ENCODE data around the gene TNNC1. TPM values are rescaled to one million over a fixed set of nuclear protein-coding genes. Genes with fewer than 3 reads are reported as not detected.

TNNC1 gene
- total RNA-seq, 3 donors from 2014 or later = 3.7 to 4.2 TPM; not detected in 1

GRCh38 chr3:52405066-52405465 lies 48.8 kb downstream of the TNNC1 start:
- TF ChIP-seq POLR2AphosphoS5 (IDR thresholded peaks at IDR 0.05) = no peak
- intact Hi-C loops (cut with DNase I; ENCODE audit: low total_unique reads) = no loop called here

GRCh38 chr3:52404391-52404790 lies 49.5 kb downstream of the TNNC1 start:
- Histone ChIP-seq H3K9me3 (no peaks in the 10 kb centered on the region), H3K4me3 (no peak overlapping the region), H3K4me1 (peaks cover 0 to 14% of the 10 kb centered on the region in 2 donors), H3K27me3 (no peaks in the 10 kb centered on the region), H3K27ac (no peak overlapping the region), H3K36me3 (peaks cover 7% of the 10 kb centered on the region)
- no peak for TF ChIP-seq CTCF (IDR thresholded peaks at IDR 0.05)
- intact Hi-C loops (cut with DNase I; ENCODE audit: low total_unique reads) = no loop called here
- no peak for DNase-seq (ENCODE audit: low spot score in 2 of 2)

More at GRCh38 chr3:52405066-52405465, 48.8 kb downstream of the TNNC1 start:
- H3K4me1 ChIP-seq = peaks cover 0 to 14% of the 10 kb centered on the region in 2 donors
- no peak for DNase-seq (ENCODE audit: low spot score in 2 of 2)
- H3K4me3 ChIP-seq = no peak overlapping the region
- H3K36me3 ChIP-seq = peaks cover 7% of the 10 kb centered on the region
- no peaks in the 10 kb centered on the region for H3K27me3 ChIP-seq
- no peak overlapping the region for H3K27ac ChIP-seq
- no peaks in the 10 kb centered on the region for H3K9me3 ChIP-seq

GRCh38 chr3:52403955-52404354 lies 49.9 kb downstream of the TNNC1 start:
- no peak overlapping the region for H3K27ac ChIP-seq
- DNase-seq (ENCODE audit: low spot score in 2 of 2) = no peak
- intact Hi-C loops (cut with DNase I; ENCODE audit: low total_unique reads) = no loop called here
- H3K4me3 ChIP-seq = no peak overlapping the region
- peaks cover 0 to 12% of the 10 kb centered on the region in 2 donors for H3K4me1 ChIP-seq
- H3K36me3 ChIP-seq = peaks cover 7% of the 10 kb centered on the region
- TF ChIP-seq POLR2AphosphoS5 (IDR thresholded peaks at IDR 0.05) = no peak
- H3K27me3 ChIP-seq = no peaks in the 10 kb centered on the region
- no peaks in the 10 kb centered on the region for H3K9me3 ChIP-seq

GRCh38 chr3:52403271-52403841 lies 50.5 kb downstream of the TNNC1 start:
- Histone ChIP-seq H3K27me3 (no peaks in the 10 kb centered on the region), H3K9me3 (no peaks in the 10 kb centered on the region), H3K36me3 (peaks cover 7% of the 10 kb centered on the region), H3K4me1 (peaks cover 0 to 7% of the 10 kb centered on the region in 2 donors), H3K4me3 (no peak overlapping the region), H3K27ac (no peak overlapping the region)
- intact Hi-C loops (cut with DNase I; ENCODE audit: low total_unique reads) = no loop called here
- DNase-seq (ENCODE audit: low spot score in 2 of 2) = no peak
- TF ChIP-seq CTCF (IDR thresholded peaks at IDR 0.05) = no peak
- no peak for TF ChIP-seq POLR2AphosphoS5 (IDR thresholded peaks at IDR 0.05)

- DNase-seq (ENCODE audit: low spot score in 2 of 2) = no peak
Measured at GRCh38 chr3:52402706-52403270, 51.1 kb downstream of the TNNC1 start.

More at GRCh38 chr3:52402706-52403270, 51.1 kb downstream of the TNNC1 start:
- peaks cover 0 to 1% of the 10 kb centered on the region in 2 donors for H3K4me1 ChIP-seq
- intact Hi-C loops (cut with DNase I; ENCODE audit: low total_unique reads) = no loop called here
- TF ChIP-seq CTCF (IDR thresholded peaks at IDR 0.05) (no peak), POLR2A (IDR thresholded peaks at IDR 0.05) (no peak)
- H3K4me3 ChIP-seq = no peak overlapping the region
- peaks cover 7% of the 10 kb centered on the region for H3K36me3 ChIP-seq
- H3K9me3 ChIP-seq = no peaks in the 10 kb centered on the region
- H3K27ac ChIP-seq = no peak overlapping the region
- H3K27me3 ChIP-seq = no peaks in the 10 kb centered on the region

All from breast epithelium (tissue), 4 donors.